Measurements from ENCODE around the gene CSNK1D.
"Not testable (repeated sequence)": the region's sequence is repeated elsewhere in the genome, so short reads cannot be mapped to it uniquely, and the experiment has no call there.

The CSNK1D gene

GRCh38 chr17:82270651-82271050 lies 2.8 kb downstream of the CSNK1D start:
- H3K4me1 ChIP-seq (ENCODE audit: control insufficient read depth, insufficient read depth, low read length) = peaks cover 29% of the 10 kb centered on the region
- H3K9me3 ChIP-seq (ENCODE audit: control insufficient read depth, insufficient read depth, low read depth, low read length) = no peaks in the 10 kb centered on the region
- H3K27me3 ChIP-seq (ENCODE audit: control insufficient read depth, insufficient read depth, low read length) = 0 out of 2 replicates have a peak, but pooled peaks cover 3% of the 10 kb centered on the region
- no peak overlapping the region for H3K4me3 ChIP-seq (ENCODE audit: low read depth, low read length)
- H3K27ac ChIP-seq (ENCODE audit: low read depth, low read length) = no peak overlapping the region
- peaks cover 55% of the 10 kb centered on the region for H3K36me3 ChIP-seq (ENCODE audit: control insufficient read depth, insufficient read depth, low read length)
- H3K9ac ChIP-seq (ENCODE audit: low read length) = no peak overlapping the region

- Histone ChIP-seq H3K27ac (ENCODE audit: low read depth, low read length) (no peak overlapping the region), H3K27me3 (ENCODE audit: control insufficient read depth, insufficient read depth, low read length) (no peaks in the 10 kb centered on the region), H3K9ac (ENCODE audit: low read length) (no peak overlapping the region), H3K9me3 (ENCODE audit: control insufficient read depth, insufficient read depth, low read depth, low read length) (no peaks in the 10 kb centered on the region), H3K36me3 (ENCODE audit: control insufficient read depth, insufficient read depth, low read length) (peaks cover 62% of the 10 kb centered on the region), H3K4me3 (ENCODE audit: low read depth, low read length) (no peak overlapping the region), H3K4me1 (ENCODE audit: control insufficient read depth, insufficient read depth, low read length) (peaks cover 29% of the 10 kb centered on the region)
Measured at GRCh38 chr17:82269882-82270500, 3.5 kb downstream of the CSNK1D start.

DNA sequence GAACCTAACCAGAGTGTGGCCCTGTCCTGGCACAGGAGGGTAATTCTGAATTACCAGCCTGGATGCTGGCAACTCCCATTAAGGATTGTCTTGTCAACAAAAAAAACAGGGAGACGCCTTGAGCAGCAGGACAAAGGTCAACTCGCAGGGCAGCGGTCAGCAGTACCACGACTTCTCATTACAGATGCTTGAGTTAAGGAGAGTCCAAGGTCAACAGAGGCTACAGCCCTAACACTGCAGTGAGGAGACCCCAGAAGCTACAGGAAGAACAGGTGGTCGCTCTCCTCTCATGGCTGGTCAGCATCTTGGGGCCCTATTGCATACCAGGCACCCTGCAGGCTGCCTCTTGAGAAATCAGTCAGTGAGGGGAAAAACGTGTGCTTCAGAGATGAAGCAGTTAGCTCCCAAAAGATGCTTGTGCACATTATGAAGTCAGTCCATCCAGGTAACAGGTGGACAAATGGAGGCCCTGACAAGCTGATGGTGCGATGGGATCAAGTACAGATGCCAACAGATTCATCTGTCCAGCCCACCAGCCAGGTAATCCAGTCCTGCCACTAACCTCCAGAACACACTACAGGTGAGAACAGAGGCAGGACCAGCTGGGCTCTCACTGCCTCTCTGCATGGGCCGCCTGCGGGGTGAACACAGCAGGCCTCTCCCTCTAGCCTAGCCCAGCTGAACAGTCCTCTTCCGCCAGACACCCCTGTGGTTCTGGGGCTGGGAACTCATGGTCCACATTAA lies 4.2 kb downstream of the CSNK1D start:
- H3K27me3 ChIP-seq (ENCODE audit: control insufficient read depth, insufficient read depth, low read length) = no peaks in the 10 kb centered on the region
- H3K9ac ChIP-seq (ENCODE audit: low read length) = no peak overlapping the region
- H3K4me1 ChIP-seq (ENCODE audit: control insufficient read depth, insufficient read depth, low read length) = peaks cover 28% of the 10 kb centered on the region
- H3K9me3 ChIP-seq (ENCODE audit: control insufficient read depth, insufficient read depth, low read depth, low read length) = no peaks in the 10 kb centered on the region
- H3K36me3 ChIP-seq (ENCODE audit: control insufficient read depth, insufficient read depth, low read length) = peaks cover 68% of the 10 kb centered on the region
- no peak overlapping the region for H3K27ac ChIP-seq (ENCODE audit: low read depth, low read length)
- no peak overlapping the region for H3K4me3 ChIP-seq (ENCODE audit: low read depth, low read length)

DNA sequence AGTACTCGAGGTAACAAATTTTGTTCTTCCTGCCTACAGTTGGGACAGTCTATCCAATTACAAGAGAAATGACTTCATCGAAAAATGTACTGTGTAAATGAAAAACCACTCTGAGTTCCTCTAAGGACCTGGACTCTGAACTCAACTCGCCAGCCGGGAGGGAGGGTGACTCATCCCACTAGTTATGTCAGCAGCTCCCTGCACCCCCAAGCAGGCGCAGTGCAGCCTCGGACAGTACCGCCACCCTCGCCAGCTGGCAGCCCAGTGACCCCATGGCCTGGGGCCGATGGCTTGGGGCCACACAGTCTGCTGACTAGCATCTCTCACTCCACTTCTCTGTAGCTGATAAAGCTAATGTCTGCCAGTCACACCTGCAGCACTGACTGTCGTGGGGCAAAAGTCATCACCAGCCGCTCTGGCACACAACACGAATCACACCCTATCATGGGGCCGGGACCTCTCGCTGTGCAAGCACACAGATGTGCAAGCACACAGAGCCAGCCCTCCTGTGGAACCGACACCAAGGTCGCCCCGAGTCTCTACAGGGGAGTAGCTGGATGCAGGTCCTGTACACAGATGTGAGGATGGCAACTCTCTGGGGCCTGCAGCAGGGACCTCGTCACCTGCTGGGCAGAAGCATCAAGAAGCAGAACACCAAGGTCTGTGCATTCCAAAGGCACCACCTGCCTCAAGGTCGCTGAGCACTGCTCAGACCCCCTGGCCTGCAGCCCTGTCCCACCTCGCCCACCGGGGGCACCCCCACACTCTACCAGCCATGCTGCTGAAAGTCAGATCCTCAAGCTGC lies 5.7 kb downstream of the CSNK1D start:
- H3K4me1 ChIP-seq (ENCODE audit: control insufficient read depth, insufficient read depth, low read length) = peaks cover 21% of the 10 kb centered on the region
- no peaks in the 10 kb centered on the region for H3K9me3 ChIP-seq (ENCODE audit: control insufficient read depth, insufficient read depth, low read depth, low read length)
- H3K4me3 ChIP-seq (ENCODE audit: low read depth, low read length) = no peak overlapping the region
- H3K36me3 ChIP-seq (ENCODE audit: control insufficient read depth, insufficient read depth, low read length) = peaks cover 83% of the 10 kb centered on the region
- H3K27me3 ChIP-seq (ENCODE audit: control insufficient read depth, insufficient read depth, low read length) = no peaks in the 10 kb centered on the region
- no peak overlapping the region for H3K9ac ChIP-seq (ENCODE audit: low read length)
- no peak overlapping the region for H3K27ac ChIP-seq (ENCODE audit: low read depth, low read length)

- Histone ChIP-seq H3K4me1 (ENCODE audit: control insufficient read depth, insufficient read depth, low read length) (peaks cover 18% of the 10 kb centered on the region), H3K27ac (ENCODE audit: low read depth, low read length) (no peak overlapping the region), H3K27me3 (ENCODE audit: control insufficient read depth, insufficient read depth, low read length) (no peaks in the 10 kb centered on the region), H3K36me3 (ENCODE audit: control insufficient read depth, insufficient read depth, low read length) (peaks cover 90% of the 10 kb centered on the region), H3K9ac (ENCODE audit: low read length) (no peak overlapping the region), H3K9me3 (ENCODE audit: control insufficient read depth, insufficient read depth, low read depth, low read length) (no peaks in the 10 kb centered on the region), H3K4me3 (ENCODE audit: low read depth, low read length) (no peak overlapping the region)
Measured at GRCh38 chr17:82266142-82266541, 7.4 kb downstream of the CSNK1D start.

- no peak overlapping the region for H3K4me3 ChIP-seq (ENCODE audit: low read depth, low read length)
- no peak overlapping the region for H3K9ac ChIP-seq (ENCODE audit: low read length)
- peaks cover 7% of the 10 kb centered on the region; the same call in 1 of the 2 replicates for H3K4me1 ChIP-seq (ENCODE audit: control insufficient read depth, insufficient read depth, low read length)
- no peak overlapping the region for H3K27ac ChIP-seq (ENCODE audit: low read depth, low read length)
- H3K27me3 ChIP-seq (ENCODE audit: control insufficient read depth, insufficient read depth, low read length) = no peaks in the 10 kb centered on the region
- H3K36me3 ChIP-seq (ENCODE audit: control insufficient read depth, insufficient read depth, low read length) = peaks cover 96% of the 10 kb centered on the region
- no peaks in the 10 kb centered on the region for H3K9me3 ChIP-seq (ENCODE audit: control insufficient read depth, insufficient read depth, low read depth, low read length)
Measured at GRCh38 chr17:82263641-82264040, 9.9 kb downstream of the CSNK1D start.

- peaks cover 3% of the 10 kb centered on the region; the same call in 1 of the 2 replicates for H3K4me1 ChIP-seq (ENCODE audit: control insufficient read depth, insufficient read depth, low read length)
- H3K4me3 ChIP-seq (ENCODE audit: low read depth, low read length) = no peak overlapping the region
- H3K27me3 ChIP-seq (ENCODE audit: control insufficient read depth, insufficient read depth, low read length) = no peaks in the 10 kb centered on the region
- no peak overlapping the region for H3K9ac ChIP-seq (ENCODE audit: low read length)
- no peak overlapping the region for H3K27ac ChIP-seq (ENCODE audit: low read depth, low read length)
- no peaks in the 10 kb centered on the region for H3K9me3 ChIP-seq (ENCODE audit: control insufficient read depth, insufficient read depth, low read depth, low read length)
- peaks cover 95% of the 10 kb centered on the region for H3K36me3 ChIP-seq (ENCODE audit: control insufficient read depth, insufficient read depth, low read length)
Measured at GRCh38 chr17:82262344-82262743, 11.2 kb downstream of the CSNK1D start.

- not testable (repeated sequence) for H3K4me1 ChIP-seq (ENCODE audit: control insufficient read depth, insufficient read depth, low read length); H3K27ac ChIP-seq (ENCODE audit: low read depth, low read length); H3K9me3 ChIP-seq (ENCODE audit: control insufficient read depth, insufficient read depth, low read depth, low read length); H3K9ac ChIP-seq (ENCODE audit: low read length); H3K4me3 ChIP-seq (ENCODE audit: low read depth, low read length); H3K27me3 ChIP-seq (ENCODE audit: control insufficient read depth, insufficient read depth, low read length)
- peaks cover 96% of the 10 kb centered on the region for H3K36me3 ChIP-seq (ENCODE audit: control insufficient read depth, insufficient read depth, low read length)
Measured at GRCh38 chr17:82259972-82260961, 13.2 kb downstream of the CSNK1D start.

GRCh38 chr17:82258555-82258954 lies 14.9 kb downstream of the CSNK1D start:
- Histone ChIP-seq H3K27me3 (ENCODE audit: control insufficient read depth, insufficient read depth, low read length) (no peaks in the 10 kb centered on the region), H3K27ac (ENCODE audit: low read depth, low read length) (no peak overlapping the region), H3K9ac (ENCODE audit: low read length) (no peak overlapping the region), H3K4me1 (ENCODE audit: control insufficient read depth, insufficient read depth, low read length) (no peaks in the 10 kb centered on the region), H3K4me3 (ENCODE audit: low read depth, low read length) (no peak overlapping the region), H3K9me3 (ENCODE audit: control insufficient read depth, insufficient read depth, low read depth, low read length) (no peaks in the 10 kb centered on the region), H3K36me3 (ENCODE audit: control insufficient read depth, insufficient read depth, low read length) (peaks cover 83% of the 10 kb centered on the region)

GRCh38 chr17:82257473-82257872 lies 16.0 kb downstream of the CSNK1D start:
- Histone ChIP-seq H3K4me1 (ENCODE audit: control insufficient read depth, insufficient read depth, low read length) (no peaks in the 10 kb centered on the region), H3K4me3 (ENCODE audit: low read depth, low read length) (no peak overlapping the region), H3K27ac (ENCODE audit: low read depth, low read length) (no peak overlapping the region), H3K9ac (ENCODE audit: low read length) (no peak overlapping the region), H3K27me3 (ENCODE audit: control insufficient read depth, insufficient read depth, low read length) (no peaks in the 10 kb centered on the region), H3K36me3 (ENCODE audit: control insufficient read depth, insufficient read depth, low read length) (peaks cover 83% of the 10 kb centered on the region), H3K9me3 (ENCODE audit: control insufficient read depth, insufficient read depth, low read depth, low read length) (no peaks in the 10 kb centered on the region)
